ENCODE measurements around the gene SLC25A13. TPM values are rescaled to one million over a fixed set of nuclear protein-coding genes. Genes with fewer than 3 reads are reported as not detected.
A peak's percentile ranks its signal among the peaks of the same experiment; 100 is the strongest.

Gene SLC25A13
- total RNA-seq, 1 donor from 2014 or later, result 55.8 TPM

DNA sequence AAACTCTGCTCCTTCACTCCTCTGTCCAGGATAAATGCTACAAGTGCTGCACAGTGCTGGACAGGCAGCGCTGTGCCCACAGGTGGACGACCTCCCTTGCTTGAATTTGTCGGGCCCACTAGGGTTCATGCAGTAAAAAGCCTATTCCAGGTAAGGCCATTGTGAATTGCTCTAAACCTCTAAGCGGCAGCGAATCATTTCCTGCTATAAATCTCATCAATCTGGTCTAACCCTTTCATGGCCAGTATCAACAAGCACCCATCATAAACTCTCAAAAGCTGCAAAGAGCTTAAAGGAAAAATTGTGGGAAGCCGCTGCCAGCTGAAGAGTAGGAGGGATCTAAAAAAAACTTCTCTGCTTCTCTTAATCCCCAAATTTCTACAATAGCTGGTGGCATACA is 134.2 kb downstream of the SLC25A13 start:
- H3K4me1 Mint-ChIP-seq (ENCODE audit: unreplicated experiment), result peaks cover 29% of the 10 kb centered on the region
- no peaks in the 10 kb centered on the region for H3K27me3 Mint-ChIP-seq
- no peak overlapping the region for H3K27ac Mint-ChIP-seq
- H3K9me3 Mint-ChIP-seq, result no peaks in the 10 kb centered on the region
- TF ChIP-seq, protein P1, sequence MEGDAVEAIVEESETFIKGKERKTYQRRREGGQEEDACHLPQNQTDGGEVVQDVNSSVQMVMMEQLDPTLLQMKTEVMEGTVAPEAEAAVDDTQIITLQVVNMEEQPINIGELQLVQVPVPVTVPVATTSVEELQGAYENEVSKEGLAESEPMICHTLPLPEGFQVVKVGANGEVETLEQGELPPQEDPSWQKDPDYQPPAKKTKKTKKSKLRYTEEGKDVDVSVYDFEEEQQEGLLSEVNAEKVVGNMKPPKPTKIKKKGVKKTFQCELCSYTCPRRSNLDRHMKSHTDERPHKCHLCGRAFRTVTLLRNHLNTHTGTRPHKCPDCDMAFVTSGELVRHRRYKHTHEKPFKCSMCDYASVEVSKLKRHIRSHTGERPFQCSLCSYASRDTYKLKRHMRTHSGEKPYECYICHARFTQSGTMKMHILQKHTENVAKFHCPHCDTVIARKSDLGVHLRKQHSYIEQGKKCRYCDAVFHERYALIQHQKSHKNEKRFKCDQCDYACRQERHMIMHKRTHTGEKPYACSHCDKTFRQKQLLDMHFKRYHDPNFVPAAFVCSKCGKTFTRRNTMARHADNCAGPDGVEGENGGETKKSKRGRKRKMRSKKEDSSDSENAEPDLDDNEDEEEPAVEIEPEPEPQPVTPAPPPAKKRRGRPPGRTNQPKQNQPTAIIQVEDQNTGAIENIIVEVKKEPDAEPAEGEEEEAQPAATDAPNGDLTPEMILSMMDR (conservative IDR thresholded peaks at IDR 0.05), result no peak
- no peak for DNase-seq (ENCODE audit: extremely low spot score, unreplicated experiment)
- peaks cover 43% of the 10 kb centered on the region for H3K36me3 Mint-ChIP-seq
- no peak overlapping the region for H3K4me3 Mint-ChIP-seq

DNA sequence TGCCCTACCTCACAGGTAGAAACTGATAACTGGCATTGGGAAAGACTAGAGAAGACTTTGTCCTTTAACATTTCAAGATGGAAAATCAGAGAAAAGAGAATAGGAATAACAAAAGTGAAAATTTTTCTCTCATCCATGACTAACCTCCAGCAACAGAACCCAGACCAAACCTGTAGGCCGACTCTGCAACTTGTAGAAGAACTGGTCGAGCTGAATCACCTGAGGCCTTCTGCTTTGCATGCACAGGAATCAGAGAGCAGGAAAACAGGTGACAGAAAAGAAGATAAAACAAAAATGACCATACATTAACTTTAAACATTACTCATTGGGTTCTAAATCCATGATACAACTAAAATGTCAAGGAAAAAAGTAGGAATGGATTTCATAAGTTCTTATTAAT is 137.1 kb downstream of the SLC25A13 start:
- Mint-ChIP-seq H3K36me3 (peaks cover 28% of the 10 kb centered on the region), H3K9me3 (no peaks in the 10 kb centered on the region), H3K4me1 (ENCODE audit: unreplicated experiment) (peaks cover 41% of the 10 kb centered on the region), H3K4me3 (peak overlapping the region; percentile 57), H3K27ac (no peak overlapping the region), H3K27me3 (no peaks in the 10 kb centered on the region)
- TF ChIP-seq, protein P1 (conservative IDR thresholded peaks at IDR 0.05), result no peak
- DNase-seq (ENCODE audit: extremely low spot score, unreplicated experiment), result no peak

DNA sequence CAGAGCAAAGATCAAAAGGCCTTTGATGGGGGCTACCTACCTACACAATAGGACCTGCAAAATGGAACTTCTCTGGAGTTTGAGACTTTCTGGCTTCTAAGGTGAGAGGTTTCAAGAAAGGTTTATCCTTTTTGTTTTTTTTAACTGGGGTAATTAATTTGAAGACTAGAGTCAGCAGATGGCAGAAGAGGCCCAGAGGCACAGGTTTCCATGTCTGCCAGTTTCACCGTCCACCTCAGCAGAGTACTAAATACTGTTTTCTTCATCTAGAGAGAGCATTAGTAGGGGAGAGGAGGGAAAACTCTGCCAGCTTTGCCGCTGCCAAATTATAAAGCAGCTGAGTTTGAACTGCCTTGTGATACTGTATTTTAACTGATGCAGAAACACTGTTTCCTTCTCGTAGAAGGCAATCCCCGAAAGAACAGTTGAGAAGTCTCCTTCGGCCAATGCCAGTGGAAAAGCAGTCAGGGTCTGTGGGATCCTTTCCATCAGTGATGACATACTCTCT is 138.7 kb downstream of the SLC25A13 start:
- Mint-ChIP-seq H3K4me1 (ENCODE audit: unreplicated experiment) (peaks cover 43% of the 10 kb centered on the region), H3K4me3 (no peak overlapping the region), H3K9me3 (no peaks in the 10 kb centered on the region), H3K27ac (peak overlapping the region; percentile 68), H3K36me3 (peaks cover 22% of the 10 kb centered on the region), H3K27me3 (no peaks in the 10 kb centered on the region)
- DNase-seq (ENCODE audit: extremely low spot score, unreplicated experiment), result no peak
- TF ChIP-seq, protein P1 (conservative IDR thresholded peaks at IDR 0.05), result no peak

DNA sequence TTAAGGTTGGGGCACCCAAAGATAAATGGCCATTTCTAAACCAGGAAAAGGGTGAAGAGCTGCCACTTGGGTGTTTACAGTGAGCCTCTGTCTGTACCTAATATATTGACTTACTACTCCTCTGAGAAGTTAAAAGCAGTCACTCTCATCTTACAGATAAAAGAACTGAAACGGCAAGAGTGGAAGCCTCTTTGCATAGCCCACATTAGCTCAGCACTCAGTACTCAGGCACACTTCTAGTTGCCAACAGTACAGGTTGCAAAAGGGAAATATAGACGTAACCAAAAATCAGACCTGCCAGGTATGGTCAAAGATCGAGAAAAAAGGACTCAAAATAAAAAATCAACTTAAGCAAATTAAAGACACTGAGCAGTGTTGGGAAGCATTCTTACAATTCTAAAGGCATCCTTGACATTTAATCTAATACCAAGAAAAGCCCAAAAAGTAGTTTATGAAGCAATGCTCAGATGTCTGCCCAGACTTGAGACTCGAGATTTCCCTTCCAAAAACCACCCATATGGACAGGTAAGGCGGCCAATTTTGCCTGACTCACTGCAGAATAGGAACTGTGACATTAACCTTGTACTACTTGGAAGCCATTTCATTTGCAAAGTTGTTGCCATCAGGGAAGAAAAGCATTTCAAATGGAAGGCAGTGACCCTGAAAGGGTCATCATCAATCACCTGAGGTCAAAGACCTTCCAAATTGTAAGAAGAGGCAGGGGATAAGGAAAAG is 139.3 kb downstream of the SLC25A13 start:
- no peak for DNase-seq (ENCODE audit: extremely low spot score, unreplicated experiment)
- Mint-ChIP-seq H3K9me3 (no peaks in the 10 kb centered on the region), H3K27me3 (no peaks in the 10 kb centered on the region), H3K4me3 (no peak overlapping the region), H3K36me3 (peaks cover 25% of the 10 kb centered on the region), H3K27ac (peak overlapping the region; percentile 68), H3K4me1 (ENCODE audit: unreplicated experiment) (peaks cover 43% of the 10 kb centered on the region)
- TF ChIP-seq, protein P1 (conservative IDR thresholded peaks at IDR 0.05), result no peak

DNA sequence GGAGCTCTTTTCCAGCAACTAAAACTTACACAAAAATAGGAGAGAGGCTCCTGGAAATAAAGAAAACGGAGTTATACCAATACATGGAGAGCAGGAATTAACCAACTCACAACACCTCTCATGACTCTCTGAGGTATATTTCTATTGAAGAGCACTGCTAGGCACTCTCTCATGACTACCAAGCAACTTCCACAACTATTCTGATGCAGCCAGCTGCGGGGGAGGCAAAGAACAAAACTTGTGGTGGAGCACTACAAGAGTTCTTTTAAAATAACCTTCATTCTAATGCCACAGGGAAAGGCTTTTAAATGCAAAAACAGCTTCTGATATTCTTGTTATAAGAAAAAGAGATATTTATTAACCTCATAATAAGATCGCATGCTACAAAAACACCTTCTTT is 140.7 kb downstream of the SLC25A13 start:
- Mint-ChIP-seq H3K27ac (no peak overlapping the region), H3K4me1 (ENCODE audit: unreplicated experiment) (peaks cover 45% of the 10 kb centered on the region), H3K36me3 (peaks cover 27% of the 10 kb centered on the region), H3K27me3 (no peaks in the 10 kb centered on the region), H3K9me3 (no peaks in the 10 kb centered on the region), H3K4me3 (no peak overlapping the region)
- DNase-seq (ENCODE audit: extremely low spot score, unreplicated experiment), result no peak
- TF ChIP-seq, protein P1 (conservative IDR thresholded peaks at IDR 0.05), result no peak
